HEK293 (cell line): Measurements from ENCODE around the gene CHID1.
A peak's percentile ranks its signal among the peaks of the same experiment; 100 is the strongest.

Source experiments
- CTCF ChIA-PET: fragments of 350-600 bp; formaldehyde crosslinking; extraction: SDS; loops from one replicate; lab custom pipeline; 2021; ENCODE audit warnings: antibody characterized with exemption; lab: Yijun Ruan, JAX
- POLR2A ChIA-PET: fragments of 300-600 bp; formaldehyde crosslinking; extraction: SDS; loops from one replicate; lab custom pipeline; 2020; ENCODE audit warnings: antibody characterized with exemption, inconsistent platforms; lab: Yijun Ruan, JAX
- H3K27ac ChIP-seq: fragments of 200-500 bp; sonication (Bioruptor generic); 2 replicates; pipeline ENCODE4 v1.5.1; 2014; ENCODE audit warnings: low read depth, low read length, control low read depth, inconsistent platforms; ENCODE audit errors: extremely low read depth
- H3K36me3 ChIP-seq, 2 experiments: fragments of 200-500 bp in 1 of 2; sonication (Bioruptor generic) in 1 of 2; 1 replicate in 1 of 2; 2 replicates in 1 of 2; pipeline ENCODE4 v1.5.1; 2014 to 2017; ENCODE audit warnings: inconsistent platforms in 2 of 2, low read length in 2 of 2; ENCODE audit not compliant: control insufficient read depth in 2 of 2, insufficient read depth in 1 of 2
- H3K4me1 ChIP-seq: fragments of 200-500 bp; sonication (Bioruptor generic); 2 replicates; pipeline ENCODE4 v1.5.1; 2014; ENCODE audit warnings: mild to moderate bottlenecking, low read length, inconsistent platforms; ENCODE audit not compliant: control insufficient read depth, insufficient read depth
- H3K4me3 ChIP-seq: 2 replicates; pipeline ENCODE4 v1.5.1; 2011; ENCODE audit warnings: low read depth, mild to moderate bottlenecking, control low read depth, low read length, moderate library complexity
- H3K9me3 ChIP-seq: fragments of 200-500 bp; sonication (Bioruptor generic); 2 replicates; pipeline ENCODE4 v1.5.1; 2014; ENCODE audit warnings: low read depth, low read length, inconsistent platforms; ENCODE audit not compliant: control insufficient read depth, insufficient read depth
- ELK4 ChIP-seq: IDR thresholded peaks from 2 replicates; pipeline ENCODE4 v1.6.1; 2011; ENCODE audit warnings: mild to moderate bottlenecking, low read depth, low read length, borderline replicate concordance
- ZBTB44 ChIP-seq: fragments of 450-650 bp; IDR thresholded peaks from 2 replicates; pipeline ENCODE4 v1.5.1; 2018; ENCODE audit warnings: missing biosample characterization, mild to moderate bottlenecking, missing genetic modification characterization
- ZFP41 ChIP-seq: fragments of 450-650 bp; formaldehyde crosslinking; IDR thresholded peaks from 2 replicates; pipeline ENCODE4 v1.5.1; 2016; ENCODE audit warnings: missing biosample characterization, missing genetic modification characterization, borderline replicate concordance
- ZNF148 ChIP-seq: fragments of 450-650 bp; formaldehyde crosslinking; IDR thresholded peaks from 2 replicates; pipeline ENCODE4 v1.5.0; 2017; ENCODE audit warnings: missing biosample characterization, missing genetic modification characterization, borderline replicate concordance
- ZNF18 ChIP-seq: fragments of 450-650 bp; formaldehyde crosslinking; IDR thresholded peaks from 2 replicates; pipeline ENCODE4 v1.5.1; 2016; ENCODE audit warnings: missing biosample characterization, missing genetic modification characterization
- ZNF24 ChIP-seq: fragments of 450-650 bp; formaldehyde crosslinking; IDR thresholded peaks from 2 replicates; pipeline ENCODE4 v1.5.1; 2016; ENCODE audit warnings: missing biosample characterization, missing genetic modification characterization
- ZNF280D ChIP-seq: fragments of 450-650 bp; formaldehyde crosslinking; IDR thresholded peaks from 2 replicates; pipeline ENCODE4 v1.5.1; 2016; ENCODE audit warnings: missing biosample characterization, missing genetic modification characterization
- ZNF423 ChIP-seq: fragments of 450-650 bp; formaldehyde crosslinking; IDR thresholded peaks from 2 replicates; pipeline ENCODE4 v1.5.1; 2016; ENCODE audit warnings: missing biosample characterization, missing genetic modification characterization
- ZNF521 ChIP-seq: fragments of 450-650 bp; formaldehyde crosslinking; IDR thresholded peaks from 2 replicates; pipeline ENCODE4 v1.5.1; 2017; ENCODE audit warnings: missing biosample characterization, mild to moderate bottlenecking, missing genetic modification characterization
- ZNF529 ChIP-seq: fragments of 450-650 bp; formaldehyde crosslinking; IDR thresholded peaks from 2 replicates; pipeline ENCODE4 v1.5.1; 2017; ENCODE audit warnings: missing genetic modification characterization, missing biosample characterization; ENCODE audit not compliant: insufficient replicate concordance
- ZNF544 ChIP-seq: fragments of 450-650 bp; formaldehyde crosslinking; IDR thresholded peaks from 2 replicates; pipeline ENCODE4 v1.5.0; 2017; ENCODE audit warnings: missing biosample characterization, missing genetic modification characterization
- ZNF624 ChIP-seq: fragments of 450-650 bp; formaldehyde crosslinking; IDR thresholded peaks from 2 replicates; pipeline ENCODE4 v1.5.1; 2017; ENCODE audit warnings: missing biosample characterization, missing genetic modification characterization
- ZNF677 ChIP-seq: fragments of 450-650 bp; IDR thresholded peaks from 2 replicates; pipeline ENCODE4 v1.5.0; 2018; ENCODE audit warnings: missing biosample characterization, mild to moderate bottlenecking, missing genetic modification characterization, moderate library complexity
- ZSCAN4 ChIP-seq: fragments of 450-650 bp; formaldehyde crosslinking; IDR thresholded peaks from 2 replicates; pipeline ENCODE4 v1.5.1; 2017; ENCODE audit warnings: missing biosample characterization, missing genetic modification characterization

CHID1 gene

GRCh38 chr11:925158-925495 lies 14.5 kb upstream of the CHID1 start:
- Histone ChIP-seq H3K4me3 (peak overlapping the region; percentile 23; the same call in 1 of the 2 replicates), H3K27ac (no peak overlapping the region), H3K36me3 (peaks cover 3 to 21% of the 10 kb centered on the region in 2 experiments; a peak in 2 of 3 replicates), H3K9me3 (no peaks in the 10 kb centered on the region), H3K4me1 (no peaks in the 10 kb centered on the region)
- POLR2A ChIA-PET, result interaction anchor here (1.0 to 1.8 kb wide), 2 partner anchors 15 to 82 kb away, joined by 3 to 6 read pairs; partner anchors contain the start of genes CHID1 and TSPAN4
- CTCF ChIA-PET, result interaction anchor here (1.0 to 1.2 kb wide), 4 partner anchors 10 to 120 kb away, joined by 3 read pairs; no protein-coding TSS in a partner anchor
- no peak for TF ChIP-seq ZNF677
- no peak for TF ChIP-seq ZNF544 (tag by site-specific recombination)
- TF ChIP-seq ZNF18 (tag by site-specific recombination), result no peak
- no peak for TF ChIP-seq ZNF148 (tag by site-specific recombination)
- TF ChIP-seq ZNF529 (tag by site-specific recombination), result no peak
- TF ChIP-seq ZNF521 (tag by site-specific recombination), result no peak
- TF ChIP-seq ELK4, result no peak
- TF ChIP-seq ZNF24 (tag by site-specific recombination), result no peak
- no peak for TF ChIP-seq ZNF280D (tag by site-specific recombination)
- no peak for TF ChIP-seq ZSCAN4 (tag by site-specific recombination)
- TF ChIP-seq ZNF423 (tag by site-specific recombination), result no peak
- TF ChIP-seq ZFP41, result no peak
- no peak for TF ChIP-seq ZNF624
- TF ChIP-seq ZBTB44 (tag by site-specific recombination), result no peak
- TF ChIP-seq, all 188 proteins: peak for 0
